ENCODE measurements around the gene POLR3GL.

Gene POLR3GL

GRCh38 chr1:145985502-145986439, 21.3 kb downstream of the POLR3GL start:
- FAIRE-seq = no peak
- DNase-seq (ENCODE audit: insufficient read length, low spot score) = no peak
- no peak for TF ChIP-seq POLR2A (IDR thresholded peaks at IDR 0.05; ENCODE audit: low read depth, low read length)

GRCh38 chr1:145986551-145986950, 22.1 kb downstream of the POLR3GL start:
- FAIRE-seq = no peak
- DNase-seq (ENCODE audit: insufficient read length, low spot score) = no peak
- no peak for TF ChIP-seq POLR2A (IDR thresholded peaks at IDR 0.05; ENCODE audit: low read depth, low read length)

GRCh38 chr1:145987926-145988325, 23.4 kb downstream of the POLR3GL start:
- no peak for TF ChIP-seq POLR2A (IDR thresholded peaks at IDR 0.05; ENCODE audit: low read depth, low read length)
- DNase-seq (ENCODE audit: insufficient read length, low spot score) = no peak
- no peak for FAIRE-seq

- TF ChIP-seq POLR2A (IDR thresholded peaks at IDR 0.05; ENCODE audit: low read depth, low read length) = no peak
- DNase-seq (ENCODE audit: insufficient read length, low spot score) (no peak), FAIRE-seq (no peak)
These were observed 24.3 kb downstream of the POLR3GL start for GRCh38 chr1:145988773-145989172.

GRCh38 chr1:145990249-145990855, 25.9 kb downstream of the POLR3GL start:
- DNase-seq (ENCODE audit: insufficient read length, low spot score) (no peak), FAIRE-seq (no peak)
- no peak for TF ChIP-seq POLR2A (IDR thresholded peaks at IDR 0.05; ENCODE audit: low read depth, low read length)

- TF ChIP-seq POLR2A (IDR thresholded peaks at IDR 0.05; ENCODE audit: low read depth, low read length) = no peak
- FAIRE-seq = no peak
- no peak for DNase-seq (ENCODE audit: insufficient read length, low spot score)
These were observed 27.4 kb downstream of the POLR3GL start for GRCh38 chr1:145991735-145992412.

GRCh38 chr1:145992502-145992936, 28.0 kb downstream of the POLR3GL start:
- no peak for TF ChIP-seq POLR2A (IDR thresholded peaks at IDR 0.05; ENCODE audit: low read depth, low read length)
- no peak for DNase-seq (ENCODE audit: insufficient read length, low spot score)
- no peak for FAIRE-seq

GRCh38 chr1:145992958-145993617, 28.6 kb downstream of the POLR3GL start:
- no peak for TF ChIP-seq POLR2A (IDR thresholded peaks at IDR 0.05; ENCODE audit: low read depth, low read length)
- FAIRE-seq (no peak), DNase-seq (ENCODE audit: insufficient read length, low spot score) (no peak)

GRCh38 chr1:145993618-145994390, 29.3 kb downstream of the POLR3GL start:
- TF ChIP-seq POLR2A (IDR thresholded peaks at IDR 0.05; ENCODE audit: low read depth, low read length) = no peak
- no peak for DNase-seq (ENCODE audit: insufficient read length, low spot score)
- FAIRE-seq = no peak

- FAIRE-seq = no peak
These were observed 30.1 kb downstream of the POLR3GL start for GRCh38 chr1:145994391-145995120.

GRCh38 chr1:145995148-145995881, 30.8 kb downstream of the POLR3GL start:
- DNase-seq (ENCODE audit: insufficient read length, low spot score) (no peak), FAIRE-seq (no peak)
- TF ChIP-seq POLR2A (IDR thresholded peaks at IDR 0.05; ENCODE audit: low read depth, low read length) = no peak

More at GRCh38 chr1:145994391-145995120, 30.1 kb downstream of the POLR3GL start:
- no peak for TF ChIP-seq POLR2A (IDR thresholded peaks at IDR 0.05; ENCODE audit: low read depth, low read length)
- DNase-seq (ENCODE audit: insufficient read length, low spot score) = no peak

GRCh38 chr1:145995964-145996432, 31.5 kb downstream of the POLR3GL start:
- no peak for FAIRE-seq
- no peak for TF ChIP-seq POLR2A (IDR thresholded peaks at IDR 0.05; ENCODE audit: low read depth, low read length)
- no peak for DNase-seq (ENCODE audit: insufficient read length, low spot score)

Measured in H54 (cell line).